Activated T-cell treated with anti-CD3 and anti-CD28 coated beads for 1 hour (primary cell): ENCODE measurements around the gene SLC43A3.
A peak's percentile ranks its signal among the peaks of the same experiment; 100 is the strongest.
"Not testable (repeated sequence)": the region's sequence is repeated elsewhere in the genome, so short reads cannot be mapped to it uniquely, and the experiment has no call there.

ENCODE experiments used
- DNase-seq: peaks from one replicate; pipeline ENCODE4 v3.0.0-alpha.2; 2020; ENCODE audit warnings: low read depth

The SLC43A3 gene

DNA sequence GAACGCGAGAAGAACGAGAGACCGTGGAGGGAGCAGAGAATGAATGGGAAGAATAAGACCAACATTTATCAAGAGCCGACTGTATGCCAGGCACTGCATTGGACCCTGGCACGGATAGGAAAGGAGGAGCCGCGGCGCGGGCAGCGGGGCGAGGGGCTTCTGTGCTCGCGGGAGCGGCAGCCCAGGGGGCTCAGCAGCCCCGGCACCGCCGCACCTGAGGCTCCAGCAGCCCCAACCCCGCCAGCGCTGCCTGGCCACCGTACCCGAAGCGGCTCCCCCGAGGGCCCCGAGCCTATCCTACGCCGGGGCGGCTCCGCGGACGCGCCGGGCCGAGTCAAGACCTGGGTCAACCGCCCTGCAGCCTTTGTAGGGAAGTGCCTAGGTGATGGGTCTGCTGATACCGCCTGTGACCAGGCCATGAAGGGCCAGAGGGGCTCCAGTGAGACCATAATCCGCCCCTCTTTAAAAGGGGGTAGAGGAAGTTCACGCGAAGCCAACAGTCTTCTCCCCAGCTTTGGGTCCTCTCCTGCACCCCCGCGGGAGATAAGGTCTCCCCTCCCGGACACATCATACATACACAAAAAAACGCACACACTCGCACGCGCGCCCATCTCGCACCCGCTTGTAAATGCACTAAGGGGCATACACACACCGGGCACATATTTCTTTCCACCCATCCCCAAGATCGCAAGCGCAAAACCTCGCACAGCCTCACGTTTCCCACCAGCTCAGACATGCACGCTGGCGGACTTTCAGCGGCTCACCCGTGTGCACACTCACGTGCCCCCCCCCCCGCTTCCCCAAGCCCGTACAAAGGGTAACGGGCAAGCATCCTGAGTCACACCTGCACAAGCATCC lies 32.5 kb upstream of the SLC43A3 start:
- no peak for DNase-seq

DNA sequence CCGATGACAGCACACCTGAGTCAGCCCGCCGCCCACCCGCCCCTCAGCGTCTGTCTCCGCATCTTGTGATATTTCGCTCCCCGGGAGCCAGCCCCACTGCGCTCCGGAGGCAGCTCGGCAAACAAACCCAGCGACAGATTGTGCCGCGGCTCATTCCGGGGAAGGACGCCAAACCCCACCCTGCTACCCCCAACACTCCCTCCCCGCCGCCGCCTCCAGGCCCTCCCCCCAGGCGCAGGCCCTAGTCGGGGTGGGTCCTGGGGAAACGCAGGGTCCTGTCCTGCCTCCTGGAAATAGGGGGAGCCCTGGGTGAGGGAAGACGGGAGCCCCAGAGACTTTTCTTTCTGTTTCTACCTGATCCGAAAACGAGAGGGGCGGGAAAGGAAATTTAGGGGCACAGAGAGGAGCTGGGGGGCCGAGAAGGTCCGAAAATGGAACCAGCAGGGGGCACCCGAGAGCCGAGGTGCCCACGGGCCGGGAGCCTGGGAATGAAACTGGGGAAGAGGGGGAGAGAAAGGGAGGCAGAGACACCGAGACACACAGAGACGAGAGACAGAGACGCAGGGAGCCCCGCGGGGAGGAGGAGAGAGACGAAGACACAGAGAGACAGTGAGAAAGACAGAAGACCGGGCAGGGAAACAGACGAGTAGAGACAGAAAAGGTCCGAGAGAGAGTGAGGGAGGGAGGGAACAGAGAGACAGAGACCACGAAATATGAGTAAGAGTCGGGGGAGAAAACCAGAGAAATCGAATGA lies 31.7 kb upstream of the SLC43A3 start:
- no peak for DNase-seq

- no peak for DNase-seq
Observed at GRCh38 chr11:57458060-57458409, 31.1 kb upstream of the SLC43A3 start.

DNA sequence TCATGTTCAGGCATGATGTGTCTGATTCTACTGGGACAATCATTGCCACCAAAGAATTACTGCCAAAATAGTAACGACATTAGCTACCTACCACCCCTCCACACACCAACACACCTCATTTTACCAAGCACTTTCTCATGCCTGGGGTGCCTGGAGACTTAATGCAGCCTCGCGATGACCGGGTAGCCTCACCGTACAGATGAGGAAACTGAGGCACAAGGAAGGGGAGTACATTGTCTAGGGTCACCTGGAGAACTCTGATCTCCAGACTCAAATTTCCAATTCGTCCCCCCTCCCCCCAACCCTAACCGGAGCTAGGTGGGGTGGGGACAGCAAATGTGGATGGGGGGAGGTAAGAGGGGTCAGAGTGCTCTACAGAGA lies 30.7 kb upstream of the SLC43A3 start:
- DNase-seq = no peak

DNA sequence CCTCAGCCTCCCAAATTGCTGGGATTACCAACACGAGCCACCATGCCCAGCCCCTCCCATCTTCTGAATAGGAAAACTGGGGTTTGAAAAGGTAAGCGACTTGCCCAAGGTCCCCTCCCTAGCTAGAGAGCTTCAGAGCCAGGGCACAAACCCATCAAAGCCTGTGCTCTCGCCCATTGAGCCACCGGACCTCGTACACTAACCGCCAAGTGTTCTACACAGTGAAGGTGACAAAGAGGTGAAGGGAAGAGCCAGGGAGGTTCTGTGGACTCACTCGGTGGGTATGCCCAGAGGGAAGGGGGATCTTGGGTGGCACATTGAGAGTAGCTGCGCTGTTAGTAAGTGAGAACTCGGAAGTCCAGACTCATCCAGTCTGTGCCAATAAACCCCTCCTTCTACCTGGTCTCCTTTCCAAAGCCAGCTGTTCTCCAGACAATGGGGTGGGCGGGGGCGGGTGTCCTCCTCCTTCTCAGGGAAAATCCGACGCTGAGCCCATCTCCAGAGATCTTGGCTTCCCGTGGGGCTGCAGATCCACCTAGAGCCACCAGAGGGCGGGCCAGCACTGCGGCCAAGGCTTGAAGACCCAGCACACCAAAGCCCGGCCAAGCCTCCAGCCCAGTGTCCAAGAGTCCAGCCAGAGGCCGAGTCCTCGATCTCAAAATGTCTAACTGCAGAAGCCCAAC lies 30.2 kb upstream of the SLC43A3 start:
- DNase-seq = peak; percentile 62

- no peak for DNase-seq
Observed at GRCh38 chr11:57453543-57454177, 26.7 kb upstream of the SLC43A3 start.

GRCh38 chr11:57446055-57446454 lies 19.1 kb upstream of the SLC43A3 start:
- DNase-seq = no peak

DNA sequence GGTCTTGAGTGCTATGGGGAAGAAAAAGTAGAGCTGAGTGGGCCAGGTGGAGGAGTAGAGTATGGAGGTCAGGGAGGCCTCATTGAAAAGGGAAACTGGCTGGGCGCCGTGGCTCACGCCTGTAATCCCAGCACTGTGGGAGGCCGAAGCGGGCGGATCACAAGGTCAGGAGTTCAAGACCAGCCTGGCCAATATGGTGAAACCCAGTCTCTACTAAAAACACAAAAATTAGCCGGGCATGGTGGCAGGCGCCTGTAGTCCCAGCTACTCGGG lies 18.1 kb upstream of the SLC43A3 start:
- not testable (repeated sequence) for DNase-seq

GRCh38 chr11:57444362-57445121 lies 17.6 kb upstream of the SLC43A3 start:
- no peak for DNase-seq

GRCh38 chr11:57440744-57441414 lies 14.0 kb upstream of the SLC43A3 start:
- no peak for DNase-seq

- DNase-seq = no peak
Observed at GRCh38 chr11:57439786-57440185, 12.9 kb upstream of the SLC43A3 start.

- DNase-seq = no peak
Observed at GRCh38 chr11:57438345-57439285, 11.7 kb upstream of the SLC43A3 start.

DNA sequence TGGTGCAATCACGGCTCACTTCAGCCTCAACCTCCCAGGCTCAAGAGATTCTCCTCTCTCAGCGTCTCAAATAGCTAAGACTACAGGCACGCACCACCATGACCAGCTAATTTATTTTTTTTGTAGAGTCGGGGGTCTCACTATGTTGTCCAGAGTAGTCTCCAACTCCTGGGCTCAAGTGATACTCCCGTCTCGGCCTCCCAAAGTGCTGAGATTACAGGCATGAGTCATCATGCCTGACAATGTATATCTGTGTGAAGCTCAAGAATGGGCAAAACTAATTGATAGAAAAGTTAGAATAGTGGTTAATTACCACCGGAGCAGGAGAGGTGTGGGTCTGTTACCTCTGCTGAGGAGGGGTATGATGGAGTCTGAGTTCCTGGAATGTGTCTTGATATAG lies 9.1 kb upstream of the SLC43A3 start:
- no peak for DNase-seq

GRCh38 chr11:57434640-57435546 lies 8.0 kb upstream of the SLC43A3 start:
- DNase-seq = no peak

- DNase-seq = no peak
Observed at GRCh38 chr11:57432714-57433163, 5.8 kb upstream of the SLC43A3 start.

DNA sequence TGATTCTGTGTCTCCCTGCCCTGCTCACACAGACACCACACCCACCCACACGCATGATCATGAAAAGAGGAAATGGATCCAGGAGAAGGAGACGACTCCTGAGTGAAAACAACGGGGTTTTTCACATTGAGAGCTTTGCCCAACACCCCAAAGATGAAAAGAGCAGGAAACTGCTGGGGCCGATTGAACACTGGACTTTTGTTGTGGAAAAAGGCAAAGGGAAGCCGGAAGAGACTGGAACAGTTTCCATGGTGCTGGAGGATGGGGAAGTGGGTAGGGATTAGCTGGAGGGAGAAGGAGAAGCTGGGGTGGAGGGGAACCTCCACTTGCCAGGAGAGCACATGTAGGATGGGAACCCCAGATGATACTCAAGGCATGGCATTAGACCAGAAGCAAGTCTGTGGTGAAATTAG lies 5.2 kb upstream of the SLC43A3 start:
- DNase-seq = no peak

- no peak for DNase-seq
Observed at GRCh38 chr11:57430952-57431351, 4.0 kb upstream of the SLC43A3 start.

- DNase-seq = no peak
Observed at GRCh38 chr11:57429946-57430345, 3.0 kb upstream of the SLC43A3 start.

DNA sequence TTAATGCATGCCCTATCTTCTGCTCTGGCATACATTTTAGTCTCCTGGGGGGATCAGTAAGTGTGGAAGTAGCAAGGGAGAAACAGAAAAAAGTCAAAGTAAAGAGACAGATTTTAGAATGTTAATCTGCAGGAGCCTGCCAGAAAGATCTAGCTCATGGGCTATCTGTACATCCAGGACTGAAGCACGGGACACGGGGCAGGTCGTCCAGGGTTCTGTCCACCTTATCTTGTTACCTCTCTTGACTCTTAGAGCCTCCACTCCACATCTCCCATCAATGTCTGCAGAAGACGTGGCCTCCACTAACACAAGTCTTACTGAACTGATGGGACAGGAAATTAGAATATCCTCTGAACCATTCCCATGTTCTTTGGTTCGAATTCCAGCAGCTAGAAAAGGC lies 1.7 kb upstream of the SLC43A3 start:
- no peak for DNase-seq
